Measurements from ENCODE around the gene YES1.
A peak's percentile ranks its signal among the peaks of the same experiment; 100 is the strongest.

Gene YES1

GRCh38 chr18:832085-832681, 20.1 kb upstream of the YES1 start:
- H3K27ac ChIP-seq = no peak overlapping the region
- peak; percentile 65 for TF ChIP-seq CTCF (conservative IDR thresholded peaks at IDR 0.05)

GRCh38 chr18:830315-830901, 18.4 kb upstream of the YES1 start:
- TF ChIP-seq CTCF (conservative IDR thresholded peaks at IDR 0.05) = no peak
- no peak overlapping the region for H3K27ac ChIP-seq

GRCh38 chr18:829432-829831, 17.4 kb upstream of the YES1 start:
- no peak for TF ChIP-seq CTCF (conservative IDR thresholded peaks at IDR 0.05)
- no peak overlapping the region for H3K27ac ChIP-seq

GRCh38 chr18:827093-827677, 15.1 kb upstream of the YES1 start:
- no peak overlapping the region for H3K27ac ChIP-seq
- TF ChIP-seq CTCF (conservative IDR thresholded peaks at IDR 0.05) = no peak

- H3K27ac ChIP-seq = no peak overlapping the region
- no peak for TF ChIP-seq CTCF (conservative IDR thresholded peaks at IDR 0.05)
Measured at GRCh38 chr18:825891-826585, 14.0 kb upstream of the YES1 start.

GRCh38 chr18:824179-824578, 12.1 kb upstream of the YES1 start:
- H3K27ac ChIP-seq = peak overlapping the region; percentile 40
- TF ChIP-seq CTCF (conservative IDR thresholded peaks at IDR 0.05) = no peak

- TF ChIP-seq CTCF (conservative IDR thresholded peaks at IDR 0.05) = no peak
- H3K27ac ChIP-seq = no peak overlapping the region
Measured at GRCh38 chr18:820591-821165, 8.6 kb upstream of the YES1 start.

Data from VCaP (cell line).